GM10847 (cell line): Measurements from ENCODE around the gene CPTP.

Experiments
- POLR2A ChIP-seq: IDR thresholded peaks from 2 replicates; pipeline ENCODE4 v1.6.1; 2011; ENCODE audit not compliant: insufficient read length; ENCODE audit errors: extremely low read depth

CPTP gene

DNA sequence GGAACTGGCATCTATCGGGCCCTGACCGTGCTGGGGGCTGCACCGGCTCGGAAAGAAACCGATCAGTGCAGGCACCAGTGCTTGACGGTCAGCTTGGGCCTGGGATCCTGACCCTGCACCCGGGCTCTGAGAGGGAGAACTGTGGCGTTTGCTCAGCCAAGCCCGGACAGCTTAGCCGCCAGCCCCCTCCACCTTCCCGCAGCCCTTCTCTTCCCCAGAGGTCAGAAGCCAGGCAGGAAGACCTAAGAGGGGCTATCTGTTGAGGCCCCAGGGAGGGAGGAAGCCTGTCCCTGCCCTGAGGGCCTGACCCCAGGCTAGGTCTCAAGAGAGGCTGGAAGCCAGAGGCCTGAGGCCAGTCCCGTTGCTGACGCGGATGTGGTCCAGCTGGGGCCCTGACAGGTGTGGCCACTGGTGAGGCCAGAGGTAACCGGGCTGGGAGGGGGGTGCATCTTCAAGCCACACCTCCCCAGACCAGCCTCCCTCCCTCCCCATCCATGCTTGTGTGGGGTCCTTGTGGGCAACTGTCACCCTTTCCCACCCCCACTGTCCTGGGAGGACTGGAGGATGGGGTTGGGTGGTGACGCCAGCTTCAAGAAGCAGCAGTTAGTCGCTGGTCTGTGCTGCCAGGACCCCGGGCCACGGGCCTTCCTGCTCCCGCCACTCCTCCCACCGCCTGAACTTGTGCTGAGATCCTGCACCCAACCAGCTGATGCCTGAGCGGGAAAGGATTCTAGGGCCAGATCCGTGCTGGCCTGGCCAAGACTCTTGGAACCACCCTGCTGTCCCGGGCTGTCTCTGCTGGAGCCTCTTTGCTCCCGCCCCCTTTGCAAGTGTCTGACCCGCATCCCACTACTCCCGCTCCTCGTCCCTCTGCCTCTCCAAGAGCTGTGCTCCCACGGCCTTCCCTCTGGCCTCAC lies 27.2 kb downstream of the CPTP start:
- TF ChIP-seq POLR2A = no peak

GRCh38 chr1:1352786-1353388 lies 28.3 kb downstream of the CPTP start:
- no peak for TF ChIP-seq POLR2A

DNA sequence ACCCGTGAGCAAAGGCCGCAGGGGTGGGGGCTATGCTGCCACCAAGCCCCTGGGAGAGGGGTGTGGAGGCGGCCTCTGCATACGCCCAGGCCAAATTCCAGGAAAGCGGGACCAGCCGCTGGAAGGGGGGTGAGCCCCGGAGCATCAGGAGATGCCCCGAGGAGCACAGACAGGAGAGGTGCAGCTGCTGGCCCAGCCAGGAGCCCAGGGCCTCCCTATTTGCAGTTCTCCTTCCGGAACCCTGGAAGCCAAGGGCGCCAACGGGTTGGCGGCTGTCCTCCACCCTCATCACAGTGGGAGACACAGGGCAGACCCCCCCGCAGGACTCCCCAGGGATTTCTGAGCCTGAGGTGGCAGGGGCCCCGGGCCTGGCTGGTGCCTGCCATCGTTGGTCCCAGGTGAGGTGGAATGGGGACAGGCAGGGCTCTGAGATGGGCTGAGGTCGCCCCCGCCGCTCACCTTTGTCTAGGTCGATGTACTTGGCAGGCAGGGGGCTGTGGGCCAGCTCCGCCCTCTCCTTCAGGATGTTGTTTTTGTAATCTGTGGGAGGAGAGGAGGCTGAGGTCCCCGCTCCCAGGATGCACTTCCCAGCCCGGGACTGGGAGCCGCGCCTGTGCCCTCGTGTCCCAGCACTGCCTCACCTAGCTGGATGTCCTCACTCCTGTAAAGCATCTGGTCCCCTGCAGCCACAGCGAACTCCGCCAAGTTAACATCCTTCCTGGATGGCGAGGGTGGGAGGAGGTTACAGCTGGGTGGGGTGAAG lies 29.0 kb downstream of the CPTP start:
- TF ChIP-seq POLR2A = no peak

DNA sequence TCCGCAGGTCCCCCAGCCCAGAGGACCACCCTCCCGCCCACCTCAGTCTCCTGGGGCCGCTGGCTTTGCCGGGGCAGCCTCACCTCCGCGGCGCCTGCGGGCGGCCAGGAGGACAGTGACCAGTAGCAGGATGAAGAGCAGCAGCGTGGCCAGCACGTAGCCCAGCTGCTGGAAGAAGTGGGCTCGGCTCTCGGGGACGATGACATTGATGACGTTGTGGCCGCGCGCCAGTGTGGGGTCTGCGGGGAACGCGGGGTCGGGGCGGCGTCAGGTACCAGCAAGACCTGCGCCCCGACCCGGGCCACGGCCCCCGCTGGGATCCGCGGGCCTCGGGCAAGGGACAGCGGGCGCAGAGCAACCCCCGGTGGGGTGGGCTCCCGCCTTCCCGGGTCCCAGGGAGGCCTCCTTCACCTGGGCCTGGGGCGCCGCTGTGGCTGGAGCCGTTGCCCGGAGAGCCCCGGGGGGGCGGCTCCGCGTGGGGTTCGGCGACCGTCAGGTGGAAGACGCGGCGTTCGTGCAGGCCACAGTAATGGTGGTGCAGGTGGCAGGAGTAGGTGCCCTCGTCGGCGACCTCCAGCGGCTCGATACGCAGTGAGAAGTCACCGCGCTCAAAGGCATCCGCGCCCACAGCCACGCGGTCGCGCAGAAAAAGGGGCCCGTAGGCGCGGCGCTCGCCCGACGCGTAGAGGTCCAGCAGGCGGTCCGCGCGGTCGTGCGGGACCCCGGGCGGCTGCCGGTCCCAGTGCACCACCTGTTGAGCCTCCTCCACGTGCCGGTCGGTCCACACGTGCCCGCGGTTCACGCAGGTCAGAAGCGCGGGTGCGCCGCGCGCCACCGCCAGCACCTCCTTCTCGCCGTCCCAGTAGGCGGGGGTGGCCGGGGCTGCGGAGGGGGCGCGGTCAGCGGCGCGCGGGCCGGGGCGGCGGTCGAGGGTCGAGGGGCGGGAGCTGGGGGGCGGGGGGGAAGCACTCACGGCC lies 30.0 kb downstream of the CPTP start:
- TF ChIP-seq POLR2A = no peak

- TF ChIP-seq POLR2A = no peak
Measured at GRCh38 chr1:1355416-1355815, 30.8 kb downstream of the CPTP start.

- no peak for TF ChIP-seq POLR2A
Measured at GRCh38 chr1:1356166-1356795, 31.7 kb downstream of the CPTP start.

DNA sequence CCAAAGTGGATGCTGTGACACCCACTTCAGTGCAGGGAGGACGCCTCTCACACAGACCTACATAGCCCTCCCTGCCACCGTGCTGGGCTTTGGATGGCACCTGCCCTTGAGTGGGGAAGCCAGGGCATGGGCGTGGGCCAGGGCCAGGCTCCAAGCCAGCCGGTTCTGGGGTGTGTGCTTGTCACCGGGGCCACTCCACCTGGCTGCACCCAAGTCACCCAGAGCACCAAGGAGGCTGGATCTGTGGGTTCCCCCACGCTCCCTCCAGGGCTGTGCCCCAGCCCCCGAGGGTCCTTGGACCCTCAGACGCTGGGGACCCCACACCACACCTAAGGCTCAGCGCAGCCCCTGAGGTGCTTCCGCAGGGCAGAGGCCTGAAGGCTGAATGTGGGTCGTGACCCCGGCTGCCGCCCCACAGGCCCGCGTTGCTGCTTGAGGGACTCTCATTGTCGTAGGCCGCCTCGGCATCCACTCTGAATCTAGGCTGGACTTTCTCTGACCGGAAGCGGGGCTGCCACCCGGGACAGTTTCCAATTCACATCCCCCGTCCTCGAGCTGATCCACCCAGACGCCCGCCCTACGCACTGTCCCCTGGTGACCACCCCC lies 32.3 kb downstream of the CPTP start:
- no peak for TF ChIP-seq POLR2A

DNA sequence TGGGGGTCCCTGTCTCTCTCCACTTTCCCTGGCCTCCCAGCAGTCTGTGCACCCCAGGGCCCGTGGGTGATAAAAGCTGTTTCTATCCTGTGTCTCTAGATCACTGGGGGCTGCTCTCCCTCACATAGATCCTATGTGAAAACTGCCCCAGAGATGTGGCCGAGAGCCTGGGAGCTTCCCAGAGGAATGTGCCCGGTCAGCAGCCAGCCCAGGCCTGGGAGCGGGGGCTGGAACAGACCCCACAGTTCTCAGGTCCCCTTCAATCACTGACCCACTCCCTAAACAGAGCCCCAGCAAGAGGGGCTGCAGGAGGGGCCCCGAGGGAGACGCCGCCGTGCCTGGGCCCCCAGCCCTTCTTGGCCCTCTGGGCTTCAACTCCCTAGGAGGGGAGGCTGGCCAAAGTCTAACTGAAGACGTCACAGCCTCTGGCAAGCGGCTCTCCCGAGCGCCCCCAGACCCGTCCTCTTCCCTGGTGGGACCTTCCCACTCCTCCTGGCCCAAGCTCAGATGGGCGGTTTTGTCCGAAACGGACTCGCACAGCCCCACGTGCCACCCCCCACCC lies 33.4 kb downstream of the CPTP start:
- no peak for TF ChIP-seq POLR2A

- TF ChIP-seq POLR2A = no peak
Measured at GRCh38 chr1:1358433-1359271, 34.0 kb downstream of the CPTP start, which contains the start of gene MXRA8. MXRA8 (minus strand) TSS chr1:1358555; CDS start chr1:1358504, 51 bp downstream.

GRCh38 chr1:1359308-1359663 lies 34.7 kb downstream of the CPTP start:
- no peak for TF ChIP-seq POLR2A

DNA sequence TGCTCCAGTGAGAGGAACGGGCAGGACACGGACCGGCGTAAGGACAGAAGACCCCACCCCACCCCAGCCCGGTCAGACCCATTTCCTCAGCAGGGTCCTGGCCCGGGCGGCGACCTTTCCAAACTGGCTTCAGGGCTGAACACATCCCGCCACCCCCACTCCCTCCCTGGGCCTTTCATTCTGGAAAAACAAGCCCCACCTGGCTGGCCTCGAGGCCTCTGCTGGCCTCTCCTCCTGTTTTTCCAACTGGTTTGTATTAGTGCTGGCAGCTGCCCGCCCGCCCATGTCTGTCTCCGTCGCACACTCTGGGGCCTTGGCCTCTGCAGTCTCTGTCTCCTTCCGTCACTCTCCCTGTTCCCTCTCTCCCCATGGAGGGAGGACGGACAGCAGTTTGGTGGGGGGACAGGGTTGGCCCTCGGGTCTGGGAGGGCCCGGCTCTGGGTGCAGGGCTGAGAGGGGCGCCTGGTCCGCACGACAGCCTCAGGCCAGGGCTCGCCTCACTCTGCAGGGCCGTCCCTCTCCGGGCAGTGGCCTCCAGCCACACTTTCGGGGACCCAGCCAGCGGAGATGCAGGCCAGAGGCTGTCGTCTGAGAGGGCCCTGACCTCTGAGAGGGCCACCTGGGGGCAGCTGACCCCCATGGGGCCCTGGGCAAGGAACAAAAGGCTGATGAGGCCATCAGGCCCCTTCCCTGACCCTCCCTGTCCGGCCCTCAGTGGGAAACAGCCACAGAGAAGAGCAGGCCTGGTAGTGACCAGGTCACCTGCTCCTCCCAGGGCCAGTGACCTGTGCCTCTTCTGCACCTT lies 35.3 kb downstream of the CPTP start:
- TF ChIP-seq POLR2A = no peak
